ENCODE results near the gene STRA6. TPM values are rescaled to one million over a fixed set of nuclear protein-coding genes. Genes with fewer than 3 reads are reported as not detected.

STRA6 gene
- total RNA-seq, 4 donors from 2014 or later = not detected

DNA sequence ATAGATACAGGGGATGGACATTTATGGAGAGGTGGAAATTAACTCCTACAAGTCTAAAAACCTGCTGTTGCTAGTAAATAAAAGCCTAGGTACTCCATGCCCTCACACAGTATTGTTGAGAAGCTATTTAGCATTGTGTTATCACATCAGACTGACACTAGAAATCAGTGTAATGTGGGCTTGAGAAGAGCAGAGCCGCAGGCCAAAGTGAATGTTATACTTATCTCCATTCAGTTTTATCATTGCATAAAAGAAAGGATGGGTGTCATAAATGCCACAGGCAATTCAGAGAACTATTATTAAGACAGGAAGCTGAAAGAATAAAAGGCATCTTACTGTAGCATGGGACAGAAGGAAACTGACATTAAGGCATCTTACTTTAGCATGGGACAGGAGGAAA lies 42.8 kb downstream of the STRA6 start:
- no peaks in the 10 kb centered on the region for H3K9me3 ChIP-seq
- WGBS, 2 donors = 89 to 97% methylated on average over 1 of the region's 1 CpG
- H3K4me3 ChIP-seq (replicated peaks in 1 of 3) = no peak overlapping the region

DNA sequence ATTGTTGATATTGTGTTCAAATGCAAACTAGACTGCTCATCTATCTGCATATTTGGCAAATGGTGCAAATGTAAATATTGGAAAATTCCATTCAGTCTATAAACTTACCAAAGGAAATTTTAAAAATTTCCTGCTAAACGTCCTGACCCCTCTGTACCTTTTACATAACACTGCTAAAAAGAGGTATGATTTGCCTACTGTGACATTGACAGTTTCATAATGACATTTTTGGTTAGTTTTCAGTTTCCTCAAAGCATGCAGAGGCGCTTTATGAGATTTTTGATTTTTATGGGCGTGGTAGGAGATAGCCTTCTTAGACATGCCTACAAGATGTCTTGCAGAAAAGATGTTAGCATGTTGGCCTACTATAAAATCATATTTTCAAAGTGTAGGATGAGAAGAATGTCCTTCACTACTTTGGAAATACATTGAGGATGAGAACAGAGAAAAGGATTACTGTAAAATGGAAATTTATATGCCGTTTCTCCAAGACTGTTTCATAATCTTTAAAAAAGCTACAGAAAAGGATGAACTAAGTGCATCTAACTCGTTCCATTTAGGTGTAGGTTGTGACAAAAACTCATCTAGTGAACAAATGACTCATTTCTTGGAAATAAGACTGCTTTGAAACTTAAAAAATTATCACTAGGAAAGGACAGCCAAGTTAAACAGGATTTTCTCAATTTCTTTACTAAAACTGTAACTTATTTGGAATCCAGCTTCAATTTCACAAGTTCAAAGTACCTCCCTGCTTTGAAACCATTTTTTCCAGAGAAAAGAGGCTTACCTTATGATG lies 43.5 kb downstream of the STRA6 start:
- no peak for TF ChIP-seq POLR2A (IDR thresholded peaks at IDR 0.05)
- TF ChIP-seq, protein P1, sequence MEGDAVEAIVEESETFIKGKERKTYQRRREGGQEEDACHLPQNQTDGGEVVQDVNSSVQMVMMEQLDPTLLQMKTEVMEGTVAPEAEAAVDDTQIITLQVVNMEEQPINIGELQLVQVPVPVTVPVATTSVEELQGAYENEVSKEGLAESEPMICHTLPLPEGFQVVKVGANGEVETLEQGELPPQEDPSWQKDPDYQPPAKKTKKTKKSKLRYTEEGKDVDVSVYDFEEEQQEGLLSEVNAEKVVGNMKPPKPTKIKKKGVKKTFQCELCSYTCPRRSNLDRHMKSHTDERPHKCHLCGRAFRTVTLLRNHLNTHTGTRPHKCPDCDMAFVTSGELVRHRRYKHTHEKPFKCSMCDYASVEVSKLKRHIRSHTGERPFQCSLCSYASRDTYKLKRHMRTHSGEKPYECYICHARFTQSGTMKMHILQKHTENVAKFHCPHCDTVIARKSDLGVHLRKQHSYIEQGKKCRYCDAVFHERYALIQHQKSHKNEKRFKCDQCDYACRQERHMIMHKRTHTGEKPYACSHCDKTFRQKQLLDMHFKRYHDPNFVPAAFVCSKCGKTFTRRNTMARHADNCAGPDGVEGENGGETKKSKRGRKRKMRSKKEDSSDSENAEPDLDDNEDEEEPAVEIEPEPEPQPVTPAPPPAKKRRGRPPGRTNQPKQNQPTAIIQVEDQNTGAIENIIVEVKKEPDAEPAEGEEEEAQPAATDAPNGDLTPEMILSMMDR (IDR thresholded peaks at IDR 0.05) = no peak
- H3K4me3 ChIP-seq (replicated peaks in 1 of 3) = no peak overlapping the region
- 81 to 84% methylated on average over 5 of the region's 5 CpGs for WGBS, 2 donors
- H3K27me3 ChIP-seq = no peaks in the 10 kb centered on the region
- peaks cover 0 to 8% of the 10 kb centered on the region in 2 donors for H3K4me1 ChIP-seq
- intact Hi-C loops (cut with DNase I) = no loop called here
- no peaks in the 10 kb centered on the region for H3K9me3 ChIP-seq
- no peaks in the 10 kb centered on the region for H3K36me3 ChIP-seq
- DNase-seq = no peak
- H3K27ac ChIP-seq = no peak overlapping the region

More for the DNA sequence above, 42.8 kb downstream of the STRA6 start:
- Histone ChIP-seq H3K4me1 (peaks cover 0 to 8% of the 10 kb centered on the region in 2 donors), H3K27me3 (no peaks in the 10 kb centered on the region), H3K27ac (no peak overlapping the region), H3K36me3 (no peaks in the 10 kb centered on the region)
- intact Hi-C loops (cut with DNase I) = no loop called here
- TF ChIP-seq, protein P1 (IDR thresholded peaks at IDR 0.05) = no peak
- TF ChIP-seq POLR2A (IDR thresholded peaks at IDR 0.05) = no peak
- DNase-seq = no peak

DNA sequence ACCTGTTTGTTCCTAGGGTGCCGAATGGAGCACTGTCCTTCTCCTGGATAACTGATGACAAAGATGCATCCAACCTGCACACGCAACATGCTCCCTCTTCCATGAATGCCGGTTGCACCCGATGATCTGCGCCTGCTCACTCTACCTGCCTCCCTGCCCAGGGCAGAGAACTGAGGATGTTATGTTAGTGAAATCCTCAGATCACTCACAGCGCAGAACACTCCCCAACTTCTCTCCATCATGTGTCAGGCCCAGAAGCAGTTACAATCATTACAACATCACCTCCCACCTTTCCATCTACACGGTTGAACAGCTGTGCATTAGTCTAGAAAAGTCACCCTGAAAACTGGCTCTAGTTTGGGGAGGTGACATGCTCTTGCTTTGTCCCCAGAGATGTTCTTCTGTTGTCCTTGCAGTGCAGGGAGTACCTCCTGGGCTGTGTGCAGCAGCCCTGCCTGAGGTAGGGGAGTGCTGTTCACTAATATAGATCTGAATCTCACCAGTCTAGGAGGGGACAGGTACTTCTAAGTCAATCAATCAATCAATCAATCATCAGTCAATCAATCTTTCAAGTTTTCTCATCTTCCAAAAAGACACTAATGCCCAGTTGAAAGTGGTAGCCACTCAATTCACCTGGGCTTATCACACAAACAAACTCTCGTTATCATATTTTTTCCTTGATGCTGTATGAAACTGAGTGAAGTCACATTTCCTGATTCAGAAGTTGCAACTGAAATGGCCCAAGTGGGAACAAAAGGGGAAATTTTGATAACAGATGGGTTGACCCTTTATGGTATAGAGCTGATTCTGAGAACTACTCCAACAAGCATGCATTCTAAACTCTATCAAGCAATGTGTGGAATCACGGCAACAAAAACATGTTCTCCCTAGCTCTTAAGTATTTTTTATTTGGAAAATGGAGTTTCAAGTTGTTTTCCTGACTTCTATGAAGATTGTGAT lies 44.4 kb downstream of the STRA6 start:
- Histone ChIP-seq H3K4me1 (peaks cover 0 to 8% of the 10 kb centered on the region in 2 donors), H3K27me3 (no peaks in the 10 kb centered on the region), H3K27ac (no peak overlapping the region), H3K9me3 (no peaks in the 10 kb centered on the region), H3K4me3 (replicated peaks in 1 of 3) (no peak overlapping the region), H3K36me3 (no peaks in the 10 kb centered on the region)
- intact Hi-C loops (cut with DNase I) = no loop called here
- TF ChIP-seq, protein P1 (IDR thresholded peaks at IDR 0.05) = no peak
- no peak for TF ChIP-seq POLR2A (IDR thresholded peaks at IDR 0.05)
- no peak for DNase-seq
- WGBS, 2 donors = 90 to 93% methylated on average over 9 of the region's 9 CpGs

GRCh38 chr15:74156678-74157411 lies 45.7 kb downstream of the STRA6 start:
- DNase-seq = no peak
- TF ChIP-seq, protein P1 (IDR thresholded peaks at IDR 0.05) = no peak
- TF ChIP-seq POLR2A (IDR thresholded peaks at IDR 0.05) = no peak
- H3K4me1 ChIP-seq = peaks cover 0 to 8% of the 10 kb centered on the region in 2 donors
- no peak overlapping the region for H3K27ac ChIP-seq
- 27 to 34% methylated on average over 7 of the region's 7 CpGs for WGBS, 2 donors
- H3K4me3 ChIP-seq (replicated peaks in 1 of 3) = no peak overlapping the region
- intact Hi-C loops (cut with DNase I) = no loop called here
- no peaks in the 10 kb centered on the region for H3K27me3 ChIP-seq
- no peaks in the 10 kb centered on the region for H3K9me3 ChIP-seq
- no peaks in the 10 kb centered on the region for H3K36me3 ChIP-seq

Measured in thyroid gland (tissue), 4 donors.